PFSK-1 (cell line): ENCODE data around the gene VSIG1.

Source experiments
- POLR2AphosphoS5 ChIP-seq: IDR thresholded peaks from 2 replicates; pipeline ENCODE4 v1.6.1; 2012; ENCODE audit warnings: low read depth, mild to moderate bottlenecking, control low read depth, low read length, moderate library complexity
- SIN3A ChIP-seq: IDR thresholded peaks from 2 replicates; pipeline ENCODE4 v1.6.1; 2012; ENCODE audit warnings: mild to moderate bottlenecking, low read length, moderate library complexity, borderline replicate concordance; ENCODE audit not compliant: insufficient read depth

GRCh38 chrX:108053218-108053617 lies 8.4 kb downstream of the VSIG1 start:
- no peak for TF ChIP-seq POLR2AphosphoS5
- TF ChIP-seq SIN3A: no peak
